Diencephalon (tissue), 1 donor: ENCODE measurements around the gene CFAP69. TPM values are rescaled to one million over a fixed set of nuclear protein-coding genes. Genes with fewer than 3 reads are reported as not detected.

ENCODE experiments used
- small RNA-seq: library from RNA; depleted of rRNA; stranded (forward); fragments of <200 nt; gene quantifications from one replicate; pipeline ENCODE3, GENCODE V24; 2014
- total RNA-seq: library from RNA; depleted of rRNA; stranded (reverse); fragments of >200 nt; gene quantifications from one replicate; pipeline ENCODE4 v1.2.3, GENCODE V29; 2014

Gene CFAP69
- total RNA-seq, result 9.2 TPM

GRCh38 chr7:90244909-90245851 is at the start of gene CFAP69:
Gene CFAP69, plus strand, starts transcription at chr7:90245174. Its CDS starts 251 bp downstream, at chr7:90245425.

GRCh38 chr7:90211391-90212148 is 33.4 kb upstream of the CFAP69 start, which contains the start of gene STEAP2:
Gene STEAP2, plus strand, starts transcription at chr7:90211740. Its CDS starts 13,343 bp downstream, at chr7:90225083.

GRCh38 chr7:90320801-90321494 is 76.0 kb downstream of the CFAP69 start, which contains the start of gene FAM237B:
Gene FAM237B, minus strand, starts transcription at chr7:90321304. Its CDS starts 1,556 bp downstream, at chr7:90319748.

GRCh38 chr7:90346336-90347125 is 101.6 kb downstream of the CFAP69 start, which contains the start of gene GTPBP10:
Gene GTPBP10, plus strand, starts transcription at chr7:90346716. Its CDS starts 26 bp downstream, at chr7:90346742.

Small RNAs within 50 kb of the gene (small RNA-seq; reads per million reads assigned to genes)
- gene RF00019, result not detected

Other genes with a start within 250 kb of the CFAP69 start
- 1.2 TPM for gene STEAP1, start 90.7 kb upstream of the CFAP69 start, total RNA-seq
- gene STEAP2, start 33.4 kb upstream of the CFAP69 start, total RNA-seq, result 9.9 TPM
- 0.23 TPM for gene FAM237B, start 76.1 kb downstream of the CFAP69 start, total RNA-seq
- 22.4 TPM for gene GTPBP10, start 101.5 kb downstream of the CFAP69 start, total RNA-seq
- 53.7 TPM for gene CLDN12, start 158.3 kb downstream of the CFAP69 start, total RNA-seq
- gene PTTG1IP2, start 224.5 kb downstream of the CFAP69 start, total RNA-seq, result not detected